NCI-H1048 (cell line): ENCODE results near the gene MXI1.
"Not testable (repeated sequence)": the region's sequence is repeated elsewhere in the genome, so short reads cannot be mapped to it uniquely, and the experiment has no call there.

ENCODE experiments used
- DNase-seq: peaks from one replicate; lab custom pipeline; 2025; lab: John Stamatoyannopoulos, UW

The MXI1 gene

DNA sequence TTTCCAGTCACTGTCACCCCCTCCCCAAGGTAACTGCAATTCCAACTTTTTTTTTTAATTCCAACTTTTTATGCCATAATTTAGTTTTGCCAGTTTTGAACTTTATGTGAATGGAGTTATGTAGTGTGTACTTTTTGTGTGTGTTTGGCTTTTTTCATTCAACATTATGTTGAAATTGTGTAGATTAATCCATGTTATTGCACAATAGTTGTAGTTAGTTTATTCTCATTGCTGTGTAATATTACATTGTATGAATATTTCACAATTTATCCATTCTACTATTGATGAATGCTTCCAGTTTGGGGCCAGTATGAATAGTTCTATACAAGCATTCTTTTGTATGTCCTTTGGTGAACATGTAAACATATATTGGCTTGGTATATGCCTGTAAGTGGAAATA, 32.5 kb downstream of the MXI1 start:
- no peak for DNase-seq

DNA sequence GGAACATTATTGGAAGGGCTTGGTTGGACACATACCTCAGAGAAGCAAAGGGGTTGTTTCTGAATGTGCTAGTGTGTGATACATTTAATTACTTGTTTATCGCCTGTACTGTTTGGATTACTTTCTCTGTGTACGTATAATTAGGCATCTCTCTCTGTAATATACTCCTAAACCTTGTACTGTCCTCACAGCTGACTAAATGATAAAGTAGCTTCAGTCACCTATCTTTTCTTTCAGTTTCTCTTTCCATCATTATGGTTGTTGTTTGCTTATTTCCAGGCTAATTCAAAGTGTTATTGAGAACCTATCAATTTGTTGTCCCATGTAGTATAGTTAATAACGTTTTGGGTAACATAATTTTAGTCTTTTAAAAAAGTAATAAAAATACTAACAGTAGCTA, 34.0 kb downstream of the MXI1 start:
- no peak for DNase-seq

DNA sequence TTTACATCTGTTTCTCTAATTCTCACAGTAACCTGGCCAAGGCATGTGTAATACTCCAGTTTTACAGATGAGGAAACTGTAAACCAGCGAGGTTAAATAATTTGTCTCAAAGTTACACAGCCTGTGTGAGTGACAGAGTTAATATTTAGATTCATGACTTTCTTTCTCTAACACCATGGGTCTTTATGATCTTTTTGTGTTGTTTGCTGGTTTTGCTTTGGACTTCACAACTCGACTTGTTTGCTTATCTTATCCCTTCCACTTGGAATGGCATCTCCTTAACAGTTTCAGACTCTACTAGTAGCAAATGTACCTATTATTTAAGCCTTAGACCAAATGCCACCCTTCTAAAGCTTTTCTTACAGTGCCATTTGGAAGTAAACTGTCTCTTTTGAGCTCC, 34.4 kb downstream of the MXI1 start:
- no peak for DNase-seq

DNA sequence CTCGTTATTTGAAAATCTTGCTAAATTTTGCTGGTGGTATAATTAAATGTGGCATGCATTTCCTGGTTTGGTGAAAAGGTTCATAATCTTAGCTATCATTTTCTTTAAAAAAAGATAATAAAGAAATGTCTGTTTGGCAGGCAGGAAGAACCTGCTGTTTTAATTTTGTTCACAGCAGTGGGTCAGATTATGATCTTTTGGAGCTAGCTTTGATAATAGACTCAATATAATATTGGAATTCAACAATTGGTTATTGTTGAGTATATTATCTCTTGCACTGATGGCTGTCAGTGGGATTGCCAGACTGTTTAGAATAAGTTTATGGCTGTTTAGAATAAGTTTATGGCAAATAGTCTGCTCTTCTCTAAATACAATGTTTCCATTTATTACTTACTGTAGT, 35.1 kb downstream of the MXI1 start:
- DNase-seq: no peak

GRCh38 chr10:110244550-110244949, 37.1 kb downstream of the MXI1 start:
- DNase-seq: no peak

DNA sequence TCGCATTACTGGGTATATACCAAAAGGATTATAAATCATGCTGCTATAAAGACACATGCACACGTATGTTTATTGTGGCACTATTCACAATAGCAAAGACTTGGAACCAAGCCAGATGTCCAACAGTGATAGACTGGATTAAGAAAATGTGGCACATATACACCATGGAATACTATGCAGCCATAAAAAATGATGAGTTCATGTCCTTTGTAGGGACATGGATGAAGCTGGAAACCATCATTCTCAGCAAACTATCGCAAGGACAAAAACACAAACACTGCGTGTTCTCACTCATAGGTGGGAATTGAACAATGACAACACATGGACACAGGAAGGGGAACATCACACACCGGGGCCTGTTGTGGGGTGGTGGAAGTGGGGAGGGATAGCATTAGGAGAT, 40.4 kb downstream of the MXI1 start:
- not testable (repeated sequence) for DNase-seq

DNA sequence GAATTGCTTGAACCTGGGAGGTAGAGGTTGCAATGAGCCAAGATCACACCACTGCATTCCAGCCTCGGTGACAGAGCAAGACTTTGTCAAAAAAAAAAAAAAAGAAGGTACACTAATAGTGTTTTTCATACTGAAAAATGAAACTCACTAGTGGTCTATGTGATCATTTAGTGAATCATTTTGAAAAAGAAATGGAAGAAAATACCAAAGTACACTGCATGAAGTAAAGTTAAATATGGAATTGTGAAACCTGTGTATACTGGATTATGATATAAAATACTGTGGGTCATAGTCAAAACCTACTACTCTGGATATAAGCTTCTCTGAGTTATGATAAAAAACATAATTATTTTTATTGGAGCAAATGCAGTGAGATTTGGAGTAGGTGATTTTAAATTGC, 42.1 kb downstream of the MXI1 start:
- not testable (repeated sequence) for DNase-seq

GRCh38 chr10:110251392-110251791, 44.0 kb downstream of the MXI1 start:
- not testable (repeated sequence) for DNase-seq

DNA sequence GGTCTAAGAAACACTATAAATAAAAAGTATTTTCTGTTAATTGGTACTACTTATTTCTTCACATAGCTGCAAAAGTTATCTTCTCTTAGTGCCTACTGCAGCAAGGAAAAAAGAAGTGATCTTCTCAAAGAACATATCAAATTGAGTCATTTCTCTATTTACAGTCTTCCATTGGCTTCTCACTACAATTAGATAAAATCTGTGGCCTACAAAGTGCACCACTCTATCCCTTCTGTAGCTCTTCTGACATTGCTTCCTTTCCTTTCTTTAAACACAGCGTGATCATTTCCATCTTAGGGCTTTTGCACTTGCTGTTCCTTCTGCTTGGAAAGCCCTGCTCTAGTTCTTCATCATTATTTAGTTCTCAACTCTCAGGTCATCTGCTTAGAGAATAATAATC, 44.7 kb downstream of the MXI1 start:
- no peak for DNase-seq

GRCh38 chr10:110254467-110254866, 47.1 kb downstream of the MXI1 start:
- no peak for DNase-seq

GRCh38 chr10:110258542-110258941, 51.1 kb downstream of the MXI1 start:
- DNase-seq: no peak

GRCh38 chr10:110259317-110259716, 51.9 kb downstream of the MXI1 start:
- no peak for DNase-seq

DNA sequence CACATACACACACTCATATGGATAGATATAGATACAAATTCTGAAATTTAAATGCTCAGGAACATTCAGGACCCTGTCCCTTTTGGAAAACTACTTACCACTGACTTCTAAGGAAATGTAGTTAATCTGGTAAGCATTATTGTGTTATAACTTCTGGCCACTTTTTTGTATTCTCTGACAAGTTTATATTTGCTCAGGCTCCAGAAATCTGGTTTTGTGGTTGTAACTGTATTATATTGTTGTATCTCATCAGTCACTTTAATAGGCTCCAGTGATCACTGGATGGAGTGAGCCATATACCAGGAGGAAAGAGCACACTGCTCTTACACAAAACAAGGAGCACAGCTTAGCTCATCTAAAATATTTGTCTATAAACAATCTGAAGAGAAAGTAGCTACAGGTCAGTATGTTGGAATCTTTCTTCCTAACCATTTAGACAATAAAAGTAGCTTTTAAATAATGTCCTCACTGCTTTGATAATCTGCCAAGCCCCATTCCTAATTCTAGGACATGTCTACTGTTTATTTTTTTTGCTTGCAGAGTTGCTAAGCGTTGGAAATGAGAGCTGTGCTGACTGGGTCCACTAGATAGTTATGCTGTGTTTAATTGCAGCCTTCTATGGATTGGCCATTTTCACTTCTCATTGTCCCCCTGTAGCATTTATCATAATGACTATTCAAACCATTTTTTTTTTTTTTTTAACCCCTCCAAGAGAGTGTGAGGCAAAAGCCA, 53.5 kb downstream of the MXI1 start:
- no peak for DNase-seq

GRCh38 chr10:110263164-110263563, 55.8 kb downstream of the MXI1 start:
- DNase-seq: no peak

DNA sequence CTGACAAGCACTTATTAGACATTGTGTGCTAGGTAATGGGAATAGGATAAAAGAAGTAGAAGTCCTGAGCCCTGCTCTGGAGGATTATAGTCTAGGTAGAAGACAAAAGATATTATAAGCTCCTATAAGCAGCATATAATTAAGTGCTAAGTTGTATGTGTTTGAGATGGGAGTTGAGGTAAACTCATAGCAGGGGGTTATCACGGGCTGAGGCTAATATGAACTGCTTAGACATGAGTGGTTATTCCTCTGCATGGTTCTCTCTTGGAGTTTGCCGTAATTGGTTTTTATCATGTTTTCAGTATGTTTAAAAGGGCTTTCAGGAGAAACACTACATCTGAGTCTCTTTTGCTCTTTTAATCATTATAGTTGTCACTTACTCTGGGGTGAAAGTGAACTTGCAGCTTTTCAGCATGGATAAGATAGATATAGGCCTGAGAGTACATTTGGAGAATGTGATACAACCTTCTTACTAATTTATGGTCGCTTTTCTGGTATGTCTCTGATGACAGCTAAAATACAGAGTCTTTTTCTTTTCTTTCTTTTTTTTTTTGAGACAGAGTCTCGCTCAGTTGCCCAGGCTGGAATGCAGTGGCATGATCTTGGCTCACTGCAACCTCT, 58.3 kb downstream of the MXI1 start:
- no peak for DNase-seq

GRCh38 chr10:110267276-110267675, 59.9 kb downstream of the MXI1 start:
- no peak for DNase-seq

- no peak for DNase-seq
These were observed 61.0 kb downstream of the MXI1 start for GRCh38 chr10:110268442-110268841.

GRCh38 chr10:110268971-110269370, 61.6 kb downstream of the MXI1 start:
- DNase-seq: no peak

- no peak for DNase-seq
These were observed 62.2 kb downstream of the MXI1 start for GRCh38 chr10:110269374-110270318.

GRCh38 chr10:110272995-110273394, 65.6 kb downstream of the MXI1 start:
- DNase-seq: not testable (repeated sequence)

DNA sequence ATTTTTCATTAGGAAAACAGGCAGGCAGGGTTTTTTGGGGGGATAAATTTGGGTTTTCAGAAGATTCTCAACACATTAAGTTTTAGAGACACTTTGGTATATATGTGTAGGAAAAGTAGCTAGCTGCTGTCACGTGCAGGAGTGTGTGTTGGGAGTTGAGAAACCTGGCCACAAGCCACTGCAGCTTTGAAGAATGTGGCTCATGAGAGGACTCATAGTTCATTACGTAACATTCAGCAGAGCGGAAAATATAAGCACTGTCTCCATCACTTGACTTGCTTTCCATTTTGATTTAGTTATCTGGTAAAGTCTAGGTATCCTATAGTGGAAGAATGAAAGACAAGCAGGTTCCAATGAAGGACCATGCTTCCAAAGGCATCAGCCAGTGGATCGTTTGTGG, 66.1 kb downstream of the MXI1 start:
- DNase-seq: no peak

DNA sequence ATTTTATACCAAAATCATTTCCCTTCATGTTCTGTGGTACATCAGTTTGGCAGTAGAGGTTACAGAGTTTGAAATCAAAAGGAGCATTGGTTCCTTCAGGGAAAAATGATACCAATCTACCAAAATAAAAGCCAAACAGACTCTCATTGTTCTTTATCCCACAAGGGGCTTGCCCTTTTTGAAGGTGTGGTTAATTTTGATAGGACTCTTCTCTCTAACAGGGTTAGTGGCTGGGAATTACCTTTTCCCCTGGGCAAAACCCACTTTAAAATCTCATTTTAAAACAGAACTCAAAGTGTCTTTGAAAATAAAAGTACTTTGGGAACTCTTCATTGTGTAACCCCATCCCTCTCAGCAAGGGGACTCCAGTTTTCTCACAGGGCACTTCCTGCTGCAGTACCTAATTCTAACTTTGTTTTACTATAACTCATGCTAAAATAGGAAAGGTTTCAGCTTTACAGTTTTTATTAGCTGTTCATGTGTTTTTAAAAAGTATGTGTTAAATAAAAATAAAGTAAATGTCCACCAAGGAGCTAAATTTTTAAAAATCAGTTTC, 66.7 kb downstream of the MXI1 start:
- DNase-seq: no peak
